Aorta (tissue), 5 donors: Measurements from ENCODE around the gene NR6A1. TPM values are rescaled to one million over a fixed set of nuclear protein-coding genes. Genes with fewer than 3 reads are reported as not detected.
A peak's percentile ranks its signal among the peaks of the same experiment; 100 is the strongest.

Source experiments
- ATAC-seq: fragments of 200-7000 bp; cut with Tn5 transposase; one replicate; pipeline ENCODE4 v1.9.1; 2022; ENCODE audit warnings: moderate library complexity; ENCODE audit not compliant: low FRiP score
- DNase-seq, 2 donors: peaks; one replicate each; pipeline ENCODE4 v3.0.0-alpha.2; 2020
- H3K27ac ChIP-seq, 2 donors: one replicate each; pipeline ENCODE4 v1.5.1; 2013; ENCODE audit warnings: low read length in 2 of 2, mild to moderate bottlenecking in 2 of 2, moderate library complexity in 2 of 2, control low read depth in 1 of 2, inconsistent platforms in 1 of 2, low read depth in 1 of 2
- H3K27me3 ChIP-seq, 2 donors: one replicate each; pipeline ENCODE4 v1.6.1; 2013; ENCODE audit warnings: control low read depth in 1 of 2, low read length in 1 of 2, mild to moderate bottlenecking in 1 of 2, moderate library complexity in 1 of 2; ENCODE audit not compliant: insufficient read depth in 2 of 2, control insufficient read depth in 1 of 2
- H3K36me3 ChIP-seq, 2 donors: one replicate each; pipeline ENCODE4 v1.6.1; 2013; ENCODE audit warnings: control low read depth in 1 of 2, low read length in 1 of 2, mild to moderate bottlenecking in 1 of 2; ENCODE audit not compliant: insufficient read depth in 2 of 2, control insufficient read depth in 1 of 2
- H3K4me1 ChIP-seq, 2 donors: one replicate each; pipeline ENCODE4 v1.6.1; 2013; ENCODE audit warnings: low read length in 2 of 2, control low read depth in 1 of 2, mild to moderate bottlenecking in 1 of 2, moderate library complexity in 1 of 2; ENCODE audit not compliant: insufficient read depth in 2 of 2, control insufficient read depth in 1 of 2
- H3K4me3 ChIP-seq, 2 donors: one replicate each; pipeline ENCODE4 v1.5.1; 2013; ENCODE audit warnings: low read length in 2 of 2, control low read depth in 1 of 2, mild to moderate bottlenecking in 1 of 2
- H3K9me3 ChIP-seq: one replicate; pipeline ENCODE4 v1.6.1; 2013; ENCODE audit warnings: mild to moderate bottlenecking, low read length; ENCODE audit not compliant: control insufficient read depth
- WGBS, 2 donors: extraction: QIAGEN DNeasy Blood & Tissue Kit; methylation state at CpG; one replicate each; pipeline ENCODE4 v1.1.7; 2013; 5-methylcytosine and 5-hydroxymethylcytosine counted together
- intact Hi-C, 2 donors: fragments of 100-400 bp; cut with DNase I; formaldehyde crosslinking; loops; one replicate each; pipeline versions ENCODE4 v1.14.2 to v1.15.0; 2022
- polyA plus RNA-seq, 2 donors: library from polyadenylated mRNA; stranded (reverse); fragments of 200-250 nt; gene quantifications; one replicate each; pipeline ENCODE4 v1.2.3, GENCODE V29; 2013
- total RNA-seq, 2 donors: library from RNA; stranded (reverse); fragmentation: NEBNext Ultra II Directional; extraction: Animal tissue kit (Norgen Biotek cat#: 25700); gene quantifications; one replicate each; pipeline ENCODE4 v1.2.1, GENCODE V29; 2021
- donor health status: healthy with polysubstance abuse.
- donor health status: Bipolar disorder and iron deficiency.
- donor health status: DM: no; HTN: no; CAD: no.
- donor health status: DM: no; HTN: no; CAD: no.
- donor health status: DM: yes; HTN: yes; CAD: no.

Gene NR6A1
- total and polyA plus RNA-seq, 4 donors = 0.26 to 1.6 (median 0.46) TPM

GRCh38 chr9:124686918-124687317 is 84.2 kb downstream of the NR6A1 start:
- no peak for DNase-seq
- ATAC-seq = no peak
- Histone ChIP-seq H3K36me3 (no peaks in the 10 kb centered on the region), H3K27ac (no peak overlapping the region), H3K27me3 (no peaks in the 10 kb centered on the region), H3K9me3 (no peaks in the 10 kb centered on the region), H3K4me1 (no peaks in the 10 kb centered on the region), H3K4me3 (no peak overlapping the region)
- 53 to 65% methylated on average over 2 of the region's 2 CpGs for WGBS, 2 donors
- intact Hi-C loops = no loop called here

GRCh38 chr9:124685217-124685616 is 85.9 kb downstream of the NR6A1 start:
- no peak overlapping the region for H3K4me3 ChIP-seq
- intact Hi-C loops = no loop called here
- ATAC-seq = no peak
- no peak overlapping the region for H3K27ac ChIP-seq
- H3K9me3 ChIP-seq = no peaks in the 10 kb centered on the region
- H3K27me3 ChIP-seq = no peaks in the 10 kb centered on the region
- no peaks in the 10 kb centered on the region for H3K36me3 ChIP-seq
- no peak for DNase-seq
- H3K4me1 ChIP-seq = no peaks in the 10 kb centered on the region
- WGBS, 2 donors = 80 to 85% methylated on average over 5 of the region's 5 CpGs

DNA sequence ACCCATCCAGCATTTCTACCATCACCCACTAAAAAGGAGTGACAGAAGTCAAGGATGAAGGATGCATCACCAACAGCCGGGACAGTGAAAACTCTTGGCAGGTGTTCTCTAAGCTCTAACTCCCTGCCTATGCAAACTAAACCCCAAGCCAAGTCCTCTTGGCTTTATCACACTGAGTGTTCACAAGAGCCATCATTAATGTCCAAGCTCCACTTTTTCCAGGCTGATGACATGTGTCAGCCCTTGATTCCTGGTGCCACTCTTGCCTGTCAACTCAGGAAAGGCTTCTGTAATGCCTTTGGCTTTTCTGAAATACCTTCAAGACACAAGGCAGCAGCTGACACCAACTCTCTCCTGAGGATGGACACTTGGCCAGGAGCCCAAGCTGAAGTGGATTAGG is 86.9 kb downstream of the NR6A1 start:
- 5 to 14% methylated on average over 1 of the region's 1 CpG for WGBS, 2 donors
- H3K27me3 ChIP-seq = no peaks in the 10 kb centered on the region
- H3K27ac ChIP-seq = no peak overlapping the region
- no peaks in the 10 kb centered on the region for H3K4me1 ChIP-seq
- H3K9me3 ChIP-seq = no peaks in the 10 kb centered on the region
- H3K4me3 ChIP-seq = no peak overlapping the region
- no peaks in the 10 kb centered on the region for H3K36me3 ChIP-seq
- intact Hi-C loops = no loop called here
- ATAC-seq = no peak
- no peak for DNase-seq

DNA sequence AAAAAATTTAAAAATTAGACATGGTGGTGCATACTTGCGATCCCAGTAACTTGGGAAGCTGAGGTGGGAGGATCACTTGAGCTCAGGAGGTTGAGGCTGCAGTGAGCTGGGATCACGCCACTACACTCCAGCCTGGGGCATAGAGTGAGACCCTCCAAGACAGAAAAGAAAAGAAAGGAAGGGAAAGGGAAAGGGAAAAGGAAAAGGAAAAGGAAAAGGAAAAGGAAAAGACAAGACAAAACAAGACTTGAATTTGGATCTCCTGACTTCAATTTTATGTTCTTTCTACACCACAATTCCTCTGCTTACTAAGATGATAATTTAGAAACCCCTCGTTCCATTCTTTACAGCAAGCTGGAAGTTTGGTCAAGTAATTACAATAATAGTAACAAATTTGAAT is 88.1 kb downstream of the NR6A1 start:
- intact Hi-C loops = no loop called here
- ATAC-seq (no peak), DNase-seq (no peak)
- no peaks in the 10 kb centered on the region for H3K9me3 ChIP-seq
- no peak overlapping the region for H3K4me3 ChIP-seq
- H3K4me1 ChIP-seq = no peaks in the 10 kb centered on the region
- WGBS, 2 donors = 95 to 97% methylated on average over 3 of the region's 3 CpGs
- no peaks in the 10 kb centered on the region for H3K36me3 ChIP-seq
- no peak overlapping the region for H3K27ac ChIP-seq
- no peaks in the 10 kb centered on the region for H3K27me3 ChIP-seq

DNA sequence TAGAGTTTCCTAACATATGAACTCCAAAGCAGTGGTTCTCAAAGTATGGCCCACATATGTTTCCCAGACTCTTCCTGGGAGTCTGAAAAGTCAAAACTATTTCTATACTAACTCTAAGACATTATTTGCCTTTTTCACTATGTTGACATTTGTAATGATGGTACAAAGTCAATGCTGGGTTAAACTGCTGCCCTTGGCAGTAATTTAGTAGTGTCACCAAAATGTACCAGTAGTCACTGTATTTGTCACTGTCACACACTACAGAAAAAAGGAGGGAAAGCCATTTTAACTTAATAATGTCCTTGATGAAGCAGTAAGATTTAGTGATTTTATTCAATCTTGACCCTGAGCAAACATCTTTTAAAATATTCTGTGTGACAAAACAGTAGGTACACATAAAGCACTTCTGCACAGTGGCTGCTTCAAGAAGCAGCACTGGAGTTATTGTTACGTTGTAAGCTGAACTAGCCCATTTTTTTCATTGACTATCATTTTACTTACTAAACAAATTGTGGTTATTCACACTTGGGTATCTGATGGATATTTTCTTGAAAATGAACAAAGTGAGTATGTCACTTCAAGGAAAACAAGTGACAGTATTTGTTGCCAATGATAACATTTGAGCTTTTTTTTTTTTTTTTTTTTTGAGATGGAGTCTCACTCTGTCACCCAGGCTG is 90.3 kb downstream of the NR6A1 start:
- 67 to 82% methylated on average over 1 of the region's 1 CpG for WGBS, 2 donors
- no peak overlapping the region for H3K4me3 ChIP-seq
- H3K36me3 ChIP-seq = no peaks in the 10 kb centered on the region
- intact Hi-C loops = no loop called here
- DNase-seq (no peak), ATAC-seq (no peak)
- H3K27ac ChIP-seq = no peak overlapping the region
- no peaks in the 10 kb centered on the region for H3K27me3 ChIP-seq
- H3K9me3 ChIP-seq = no peaks in the 10 kb centered on the region
- H3K4me1 ChIP-seq = no peaks in the 10 kb centered on the region

DNA sequence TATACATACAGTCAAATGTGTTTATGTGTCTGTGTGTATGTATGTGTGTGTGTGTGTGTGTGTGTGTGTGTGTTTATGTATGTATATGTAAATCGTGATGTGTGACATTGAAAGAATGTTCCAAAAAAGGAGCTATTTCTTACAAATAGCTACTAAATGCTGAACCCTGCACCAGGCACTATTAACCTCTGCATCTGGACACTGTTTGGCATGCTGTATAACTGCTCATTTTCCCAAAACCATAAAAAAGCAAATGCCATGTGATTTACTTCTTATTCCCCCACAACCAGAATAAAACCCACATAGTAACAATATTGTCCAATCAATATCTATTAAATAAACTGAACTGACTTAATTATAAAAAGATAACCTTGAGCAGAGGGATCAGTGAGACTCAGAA is 91.1 kb downstream of the NR6A1 start:
- peaks cover 0 to 4% of the 10 kb centered on the region in 2 donors for H3K4me1 ChIP-seq
- no peak overlapping the region for H3K4me3 ChIP-seq
- no peaks in the 10 kb centered on the region for H3K9me3 ChIP-seq
- DNase-seq (no peak), ATAC-seq (no peak)
- intact Hi-C loops = no loop called here
- no peaks in the 10 kb centered on the region for H3K36me3 ChIP-seq
- H3K27ac ChIP-seq = no peak overlapping the region
- WGBS, 2 donors = 93 to 94% methylated on average over 1 of the region's 1 CpG
- H3K27me3 ChIP-seq = no peaks in the 10 kb centered on the region

DNA sequence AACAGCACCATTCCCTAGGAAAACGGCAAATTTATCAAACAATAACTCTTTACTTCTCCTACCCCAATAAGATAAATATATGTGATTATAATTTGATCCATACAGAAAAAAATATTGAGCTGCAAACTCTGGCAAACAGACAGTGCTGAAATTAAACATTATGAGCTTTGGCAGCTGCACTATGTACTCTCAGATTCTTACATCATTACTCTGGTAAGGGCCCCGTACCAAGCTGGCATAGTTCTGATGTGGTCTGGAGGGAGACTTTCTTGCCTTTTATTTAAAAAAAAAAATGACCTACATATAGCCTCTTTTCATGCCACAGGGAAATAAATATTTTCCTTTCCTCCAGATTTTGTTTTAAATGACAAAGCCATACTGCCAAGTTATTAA is 95.0 kb downstream of the NR6A1 start:
- no peak for DNase-seq
- H3K9me3 ChIP-seq = no peaks in the 10 kb centered on the region
- H3K27ac ChIP-seq = no peak overlapping the region
- peak; percentile 64 for ATAC-seq
- H3K4me3 ChIP-seq = no peak overlapping the region
- H3K36me3 ChIP-seq = no peaks in the 10 kb centered on the region
- WGBS, 2 donors = 1 to 5% methylated on average over 2 of the region's 2 CpGs
- peaks cover 0 to 4% of the 10 kb centered on the region in 2 donors for H3K4me1 ChIP-seq
- intact Hi-C loops = no loop called here
- no peaks in the 10 kb centered on the region for H3K27me3 ChIP-seq

DNA sequence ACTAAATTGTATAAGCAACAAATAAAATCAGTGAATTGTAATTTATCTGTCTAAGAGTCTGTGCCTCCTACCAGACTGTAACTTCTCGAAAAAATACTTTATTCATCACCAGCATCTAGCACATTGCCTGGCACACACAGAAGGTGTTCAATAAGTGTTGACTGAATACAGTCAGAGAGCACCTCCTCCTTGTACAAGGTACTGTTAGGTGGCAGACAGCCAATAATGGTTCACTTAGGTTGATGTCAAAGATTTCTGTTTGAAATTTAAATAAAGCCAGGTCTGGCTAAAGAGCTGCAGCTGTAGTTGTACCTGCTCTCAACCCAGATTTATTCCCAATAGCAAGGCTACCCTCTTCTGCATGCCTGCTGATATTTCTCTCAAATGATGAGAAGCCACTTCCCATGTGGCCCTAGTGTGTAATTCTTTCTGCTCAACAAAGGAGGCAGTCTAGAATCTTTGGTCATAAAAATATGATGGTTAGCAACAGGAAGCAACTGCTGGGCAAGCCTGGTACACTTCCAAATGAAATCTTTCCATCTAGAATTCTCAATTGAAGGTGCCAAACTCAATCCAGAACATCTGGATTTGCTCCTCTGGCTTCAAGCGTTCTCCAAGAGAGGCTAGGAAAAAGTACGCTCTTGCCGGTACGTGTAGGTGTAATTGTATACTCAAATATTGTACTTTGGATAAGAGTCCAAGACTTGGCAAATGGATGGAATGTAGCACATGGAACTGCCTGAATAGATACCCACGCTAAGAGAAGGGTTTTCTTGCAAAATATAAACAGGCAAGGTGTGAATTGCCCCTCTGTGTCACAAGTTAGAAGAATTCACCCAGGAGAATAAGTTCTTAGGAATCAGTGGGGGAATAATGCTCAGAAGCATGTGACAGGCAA is 95.6 kb downstream of the NR6A1 start:
- H3K27me3 ChIP-seq = no peaks in the 10 kb centered on the region
- H3K4me3 ChIP-seq = no peak overlapping the region
- H3K4me1 ChIP-seq = peaks cover 0 to 4% of the 10 kb centered on the region in 2 donors
- 20 to 21% methylated on average over 6 of the region's 6 CpGs for WGBS, 2 donors
- DNase-seq (no peak), ATAC-seq (no peak)
- no peak overlapping the region for H3K27ac ChIP-seq
- H3K36me3 ChIP-seq = no peaks in the 10 kb centered on the region
- no peaks in the 10 kb centered on the region for H3K9me3 ChIP-seq
- intact Hi-C loops = no loop called here

DNA sequence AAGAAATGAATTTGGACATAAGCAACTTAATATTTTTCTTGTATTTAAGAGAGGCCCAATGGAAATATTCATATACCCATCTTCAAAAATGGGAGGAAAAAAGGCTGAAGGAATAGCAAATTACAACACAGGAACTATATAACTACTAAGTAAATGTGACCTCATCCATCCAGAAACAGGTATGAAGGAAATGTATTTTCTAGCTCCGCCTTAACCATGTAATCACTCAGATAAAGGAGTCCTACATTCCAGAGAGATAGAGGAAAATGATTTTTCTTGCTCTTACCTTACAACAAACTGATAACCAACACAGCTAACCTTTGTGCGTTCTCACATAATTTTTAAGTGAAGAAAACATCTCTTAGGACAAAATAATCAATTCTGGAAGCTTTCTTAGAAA is 96.5 kb downstream of the NR6A1 start:
- H3K36me3 ChIP-seq = no peaks in the 10 kb centered on the region
- ATAC-seq (no peak), DNase-seq (no peak)
- WGBS, 2 donors = 94 to 97% methylated on average over 2 of the region's 2 CpGs
- H3K4me1 ChIP-seq = peaks cover 0 to 4% of the 10 kb centered on the region in 2 donors
- intact Hi-C loops = no loop called here
- H3K27ac ChIP-seq = no peak overlapping the region
- no peak overlapping the region for H3K4me3 ChIP-seq
- H3K27me3 ChIP-seq = no peaks in the 10 kb centered on the region
- H3K9me3 ChIP-seq = no peaks in the 10 kb centered on the region
